Measurements from ENCODE around the gene SCN8A. TPM values are rescaled to one million over a fixed set of nuclear protein-coding genes. Genes with fewer than 3 reads are reported as not detected.
"Not testable (repeated sequence)": the region's sequence is repeated elsewhere in the genome, so short reads cannot be mapped to it uniquely, and the experiment has no call there.

The SCN8A gene
- polyA plus RNA-seq, 1 donor from 2014 or later: 0.85 TPM

DNA sequence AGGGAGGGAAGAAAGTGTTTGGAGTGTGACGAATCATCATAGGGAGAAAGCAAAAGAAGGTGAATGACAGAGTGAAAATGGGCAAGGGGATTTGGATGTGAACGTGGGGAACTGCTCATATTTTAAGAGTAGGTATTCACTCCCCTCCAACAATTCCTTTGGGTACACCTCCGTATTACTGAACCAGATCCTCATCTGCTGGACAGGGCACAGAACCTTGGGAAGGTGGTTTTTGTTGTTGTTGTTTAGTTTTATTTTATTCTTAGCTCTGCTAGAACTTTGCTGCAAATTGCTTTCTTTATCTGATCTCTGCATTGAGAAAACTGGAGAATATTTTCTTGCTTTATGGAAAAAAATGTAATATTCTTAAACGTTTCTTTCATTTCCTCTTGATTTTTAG, 7.1 kb downstream of the SCN8A start:
- Mint-ChIP-seq H3K27me3 (peaks cover 5% of the 10 kb centered on the region), H3K4me1 (peaks cover 0 to 1% (median 0%) of the 10 kb centered on the region in 3 donors), H3K27ac (no peak overlapping the region), H3K9me3 (peaks cover 0 to 3% (median 0%) of the 10 kb centered on the region in 3 donors), H3K36me3 (no peaks in the 10 kb centered on the region), H3K4me3 (no peak overlapping the region)

DNA sequence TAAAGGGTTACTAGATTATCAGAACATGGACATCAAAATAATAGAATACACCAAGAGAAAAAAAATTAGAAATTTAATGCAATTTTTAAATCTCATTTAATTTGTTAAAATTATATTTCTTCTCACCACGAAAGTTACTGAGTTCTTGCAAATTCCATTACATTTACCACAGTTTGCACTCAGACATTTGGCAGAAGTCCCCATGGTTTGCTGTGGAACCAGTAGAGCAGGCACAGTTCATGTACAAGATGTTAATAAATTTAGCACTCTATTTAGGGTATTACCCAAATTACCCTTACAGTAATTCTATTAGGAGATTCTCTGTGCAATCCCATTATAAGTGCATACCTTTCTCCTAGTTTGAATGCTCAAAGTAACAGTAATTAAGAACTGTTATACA, 9.7 kb downstream of the SCN8A start:
- H3K36me3 Mint-ChIP-seq: no peaks in the 10 kb centered on the region
- no peak overlapping the region for H3K27ac Mint-ChIP-seq
- peaks cover 5% of the 10 kb centered on the region for H3K27me3 Mint-ChIP-seq
- no peaks in the 10 kb centered on the region for H3K4me1 Mint-ChIP-seq
- no peak overlapping the region for H3K4me3 Mint-ChIP-seq
- peaks cover 0 to 2% (median 0%) of the 10 kb centered on the region in 3 donors for H3K9me3 Mint-ChIP-seq

DNA sequence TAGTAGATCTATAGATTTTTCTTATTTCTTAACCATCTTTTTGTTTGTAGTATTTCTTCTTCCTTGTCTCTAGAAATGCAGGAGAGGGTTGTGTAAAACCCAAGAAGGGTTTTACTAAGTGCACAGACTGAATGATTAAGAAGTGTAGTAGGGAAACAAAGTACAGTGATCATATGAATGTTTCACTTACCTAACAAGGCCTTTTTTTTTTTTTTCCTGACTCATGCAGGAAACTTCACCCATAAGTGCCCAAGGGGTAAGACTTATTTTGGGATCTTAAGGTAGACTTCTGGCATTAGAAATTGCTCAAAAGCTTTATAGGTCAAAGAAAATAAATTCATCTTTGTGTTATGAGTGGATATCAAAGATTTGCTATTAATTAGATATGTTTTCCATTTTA, 10.2 kb downstream of the SCN8A start:
- H3K4me3 Mint-ChIP-seq: no peak overlapping the region
- no peak overlapping the region for H3K27ac Mint-ChIP-seq
- no peaks in the 10 kb centered on the region for H3K4me1 Mint-ChIP-seq
- peaks cover 0 to 2% (median 0%) of the 10 kb centered on the region in 3 donors for H3K9me3 Mint-ChIP-seq
- H3K27me3 Mint-ChIP-seq: peaks cover 3% of the 10 kb centered on the region
- H3K36me3 Mint-ChIP-seq: no peaks in the 10 kb centered on the region

DNA sequence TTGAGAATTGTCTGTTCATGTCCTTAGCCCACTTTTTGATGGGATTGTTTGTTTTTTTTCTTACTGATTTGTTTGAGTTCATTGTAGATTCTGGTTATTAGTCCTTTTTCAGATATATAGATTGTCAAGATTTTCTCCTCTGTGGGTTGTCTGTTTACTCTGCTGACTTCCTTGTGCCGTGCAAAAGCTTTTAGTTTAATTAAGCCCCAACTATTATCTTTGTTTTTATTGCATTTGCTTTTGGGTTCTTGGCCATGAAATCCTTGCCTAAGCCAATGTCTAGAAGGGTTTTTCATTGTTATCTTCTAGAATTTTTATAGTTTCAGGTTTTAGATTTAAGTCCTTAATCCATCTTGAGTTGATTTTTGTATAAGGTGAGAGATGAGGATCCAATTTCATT, 14.9 kb downstream of the SCN8A start:
- H3K4me3 Mint-ChIP-seq, H3K27ac Mint-ChIP-seq, H3K27me3 Mint-ChIP-seq, H3K4me1 Mint-ChIP-seq, H3K9me3 Mint-ChIP-seq, H3K36me3 Mint-ChIP-seq: not testable (repeated sequence)

DNA sequence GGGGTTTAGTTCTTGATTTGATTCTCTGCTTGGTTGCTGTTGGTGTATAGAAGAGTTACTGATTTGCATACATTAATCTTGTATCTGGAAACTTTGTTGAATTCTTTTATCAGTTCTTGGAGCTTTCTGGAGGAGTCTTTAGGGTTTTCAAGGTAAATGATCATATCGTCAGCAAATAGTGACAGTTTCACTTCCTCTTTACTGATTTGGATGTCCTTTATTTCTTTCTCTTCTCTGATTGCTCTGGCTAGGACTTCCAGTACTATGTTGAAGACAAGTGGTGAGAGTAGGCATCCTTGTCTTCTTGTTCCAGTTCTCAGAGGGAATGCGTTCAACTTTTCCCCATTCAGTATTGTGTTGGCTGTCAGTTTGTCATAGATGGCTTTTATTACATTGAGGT, 16.2 kb downstream of the SCN8A start:
- H3K36me3 Mint-ChIP-seq, H3K27ac Mint-ChIP-seq, H3K27me3 Mint-ChIP-seq, H3K4me3 Mint-ChIP-seq, H3K4me1 Mint-ChIP-seq, H3K9me3 Mint-ChIP-seq: not testable (repeated sequence)

DNA sequence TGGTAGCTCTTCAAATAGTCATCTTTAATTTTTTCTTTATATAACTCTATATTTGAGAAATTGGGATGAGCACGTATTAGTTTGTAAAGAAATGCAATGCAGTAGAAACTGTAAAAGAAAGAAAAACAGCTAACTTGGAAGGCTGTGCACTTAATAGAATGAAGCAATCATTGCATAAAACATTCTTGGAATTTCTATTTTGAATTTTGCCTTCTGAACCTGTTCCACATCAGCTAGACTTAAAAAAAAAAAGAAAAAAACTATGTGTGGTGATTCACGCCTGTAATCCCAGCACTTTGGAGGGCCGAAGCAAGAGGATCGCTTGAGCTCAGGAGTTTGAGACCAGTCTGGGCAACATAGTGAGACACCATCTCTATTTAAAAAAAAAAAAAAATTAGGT, 29.4 kb downstream of the SCN8A start:
- Mint-ChIP-seq H3K4me1 (peaks cover 0 to 3% (median 0%) of the 10 kb centered on the region in 3 donors), H3K9me3 (peaks cover 1 to 9% (median 7%) of the 10 kb centered on the region in 3 donors), H3K36me3 (peaks cover 4% of the 10 kb centered on the region), H3K27ac (no peak overlapping the region), H3K4me3 (no peak overlapping the region), H3K27me3 (peaks cover 13% of the 10 kb centered on the region)

DNA sequence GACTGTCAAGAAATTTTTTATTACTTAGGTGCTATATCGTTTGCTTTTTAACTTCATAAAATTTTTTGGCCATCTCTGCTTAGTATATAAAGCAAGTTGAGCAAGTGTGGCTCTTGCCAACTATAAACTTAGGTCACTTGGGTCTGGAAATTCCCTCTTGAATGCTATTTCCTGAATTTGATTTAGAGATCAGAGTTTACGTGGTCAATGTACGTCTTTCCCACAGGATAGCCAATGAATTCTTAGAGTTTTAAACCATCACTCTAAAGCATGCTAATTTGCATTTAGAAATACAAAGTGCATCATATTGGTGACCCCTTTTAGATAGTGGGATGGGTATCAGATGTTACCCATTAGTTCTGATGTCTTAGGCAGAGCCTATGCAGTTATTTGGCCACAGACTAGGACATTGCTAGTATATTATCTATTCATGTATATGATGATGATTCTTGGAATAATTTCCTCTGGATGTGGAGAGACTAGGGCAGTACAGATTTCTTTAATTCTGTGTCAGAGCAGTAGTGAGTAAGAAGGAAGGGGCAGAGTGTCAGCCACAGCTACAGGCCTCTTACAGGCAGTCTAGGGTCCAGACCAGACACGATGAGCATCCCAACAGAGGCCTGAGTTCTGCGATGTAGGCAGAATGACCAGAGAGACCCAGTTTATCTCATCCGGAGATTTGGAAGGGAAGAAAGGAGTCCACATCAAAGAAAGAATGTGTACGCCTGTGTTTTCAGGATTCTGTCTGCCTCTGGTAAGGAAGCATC, 30.3 kb downstream of the SCN8A start:
- Mint-ChIP-seq H3K27me3 (peaks cover 17% of the 10 kb centered on the region), H3K36me3 (peaks cover 4% of the 10 kb centered on the region), H3K9me3 (peaks cover 1 to 9% (median 7%) of the 10 kb centered on the region in 3 donors), H3K4me3 (no peak overlapping the region), H3K4me1 (peaks cover 0 to 3% (median 0%) of the 10 kb centered on the region in 3 donors), H3K27ac (no peak overlapping the region)

DNA sequence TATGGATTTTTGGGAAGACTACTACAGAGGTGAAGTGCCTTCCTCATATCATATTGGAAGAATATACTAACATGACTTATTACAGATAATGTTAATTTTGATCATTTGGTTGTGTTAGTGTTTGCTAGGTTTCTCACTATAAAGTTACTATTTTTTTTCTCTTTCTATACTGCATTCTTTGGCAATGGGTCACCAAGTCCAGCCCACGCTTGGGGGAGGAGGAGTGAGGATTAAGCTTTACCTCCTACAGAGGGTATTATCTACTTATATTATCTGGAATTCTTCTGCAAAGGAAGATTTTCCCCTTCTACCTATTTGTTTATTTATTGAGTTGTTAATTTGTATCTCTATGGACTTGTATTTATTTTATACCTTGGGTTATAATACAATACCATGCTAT, 31.5 kb downstream of the SCN8A start:
- H3K27ac Mint-ChIP-seq: no peak overlapping the region

DNA sequence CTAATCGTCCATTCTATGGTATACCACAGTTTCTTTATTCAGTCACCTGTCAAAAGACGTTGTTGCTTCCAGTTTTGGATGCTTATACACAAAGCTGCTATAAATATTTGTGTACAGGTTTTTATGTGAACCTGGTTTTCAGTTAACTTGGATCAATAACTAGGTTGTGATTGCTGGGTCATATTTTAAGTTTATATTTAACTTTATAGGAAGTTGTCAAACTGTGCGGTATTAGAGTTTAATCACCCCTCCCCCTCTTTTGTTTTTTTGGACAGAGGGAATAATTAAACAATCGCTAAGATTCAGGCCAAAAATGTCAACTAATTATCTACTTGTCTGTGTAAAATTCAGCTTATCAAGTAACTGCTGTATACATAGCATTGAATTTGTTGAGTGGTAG, 34.3 kb downstream of the SCN8A start:
- no peak overlapping the region for H3K27ac Mint-ChIP-seq
- H3K4me3 Mint-ChIP-seq: no peak overlapping the region
- H3K4me1 Mint-ChIP-seq: no peaks in the 10 kb centered on the region
- no peaks in the 10 kb centered on the region for H3K36me3 Mint-ChIP-seq
- peaks cover 0 to 3% (median 0%) of the 10 kb centered on the region in 3 donors for H3K9me3 Mint-ChIP-seq
- peaks cover 13% of the 10 kb centered on the region for H3K27me3 Mint-ChIP-seq

More for the DNA sequence above, 31.5 kb downstream of the SCN8A start:
- H3K4me3 Mint-ChIP-seq: no peak overlapping the region
- H3K27me3 Mint-ChIP-seq: peaks cover 15% of the 10 kb centered on the region
- no peaks in the 10 kb centered on the region for H3K4me1 Mint-ChIP-seq
- H3K9me3 Mint-ChIP-seq: peaks cover 1 to 3% (median 3%) of the 10 kb centered on the region in 3 donors
- H3K36me3 Mint-ChIP-seq: no peaks in the 10 kb centered on the region

DNA sequence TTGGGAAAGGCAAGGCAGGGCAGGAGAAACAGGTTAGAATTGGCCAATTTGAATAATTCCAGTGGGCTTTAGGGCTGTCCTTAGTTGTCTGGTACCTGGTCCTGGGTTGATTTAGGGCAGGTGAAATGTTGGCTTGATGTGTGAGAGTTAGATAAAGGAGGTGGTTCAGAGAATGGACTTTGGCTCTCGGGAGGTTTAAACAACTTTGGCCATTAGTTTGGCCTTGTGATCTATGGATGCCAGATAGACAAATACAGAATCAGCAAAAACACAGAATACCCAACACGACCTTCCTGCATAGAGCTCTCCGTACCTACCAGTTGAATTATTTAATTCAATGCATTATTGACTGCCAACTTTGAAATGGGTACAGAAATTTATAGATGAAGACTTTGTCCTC, 35.1 kb downstream of the SCN8A start:
- Mint-ChIP-seq H3K36me3 (no peaks in the 10 kb centered on the region), H3K9me3 (peaks cover 0 to 3% (median 0%) of the 10 kb centered on the region in 3 donors), H3K4me1 (no peaks in the 10 kb centered on the region), H3K27ac (no peak overlapping the region), H3K27me3 (peaks cover 13% of the 10 kb centered on the region), H3K4me3 (no peak overlapping the region)

DNA sequence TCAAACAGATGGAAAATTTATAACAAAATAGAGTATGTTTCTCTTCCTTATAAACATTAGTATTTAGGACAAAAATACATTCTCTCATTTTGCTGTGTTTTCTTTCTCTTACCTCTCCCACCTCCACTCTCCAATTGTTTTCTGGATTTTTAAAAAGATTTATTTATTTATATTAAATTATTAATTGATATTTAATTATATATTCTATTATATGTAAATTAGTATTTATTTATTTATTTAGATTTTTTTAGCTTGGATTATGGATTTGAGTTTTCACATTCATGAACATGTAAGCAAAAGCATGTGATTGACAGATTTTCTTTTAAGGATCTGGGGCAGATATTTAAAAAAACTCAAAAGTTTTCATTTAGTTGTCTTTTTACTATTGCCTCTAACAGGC, 35.6 kb downstream of the SCN8A start:
- Mint-ChIP-seq H3K4me3 (no peak overlapping the region), H3K27ac (no peak overlapping the region), H3K4me1 (no peaks in the 10 kb centered on the region), H3K9me3 (peaks cover 0 to 3% (median 0%) of the 10 kb centered on the region in 3 donors), H3K27me3 (peaks cover 13% of the 10 kb centered on the region), H3K36me3 (no peaks in the 10 kb centered on the region)

DNA sequence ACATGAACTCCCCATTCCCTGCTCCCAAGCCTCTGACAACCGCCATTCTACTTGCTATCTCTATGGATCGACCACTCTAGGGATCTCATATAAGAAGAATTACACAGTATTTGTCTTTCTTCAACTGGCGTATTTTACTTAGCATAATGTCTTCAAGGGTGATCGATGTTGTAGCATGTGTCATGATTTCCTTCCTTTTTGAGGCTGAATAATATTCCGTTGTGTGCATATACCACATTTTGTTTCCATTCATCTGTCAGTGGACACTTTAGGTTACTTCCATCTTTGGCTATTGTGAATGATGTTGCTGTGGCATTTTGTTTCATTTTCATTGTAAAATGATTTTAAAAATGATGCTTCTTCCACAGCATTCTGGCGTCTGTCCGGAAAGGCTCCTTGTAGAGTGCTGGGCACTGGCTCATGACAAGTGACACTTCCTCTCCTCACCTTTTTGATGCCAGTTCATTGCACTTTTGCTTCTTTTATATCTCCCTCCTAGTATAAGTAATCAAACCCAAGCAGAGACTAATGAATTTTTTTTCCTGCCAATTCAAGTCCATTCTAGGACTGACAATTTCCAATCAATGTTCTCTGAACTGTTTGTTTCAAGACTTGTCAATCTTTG, 39.3 kb downstream of the SCN8A start:
- Mint-ChIP-seq H3K4me3 (no peak overlapping the region), H3K27ac (no peak overlapping the region), H3K9me3 (peaks cover 0 to 2% (median 0%) of the 10 kb centered on the region in 3 donors), H3K27me3 (peaks cover 15% of the 10 kb centered on the region), H3K4me1 (no peaks in the 10 kb centered on the region), H3K36me3 (no peaks in the 10 kb centered on the region)

DNA sequence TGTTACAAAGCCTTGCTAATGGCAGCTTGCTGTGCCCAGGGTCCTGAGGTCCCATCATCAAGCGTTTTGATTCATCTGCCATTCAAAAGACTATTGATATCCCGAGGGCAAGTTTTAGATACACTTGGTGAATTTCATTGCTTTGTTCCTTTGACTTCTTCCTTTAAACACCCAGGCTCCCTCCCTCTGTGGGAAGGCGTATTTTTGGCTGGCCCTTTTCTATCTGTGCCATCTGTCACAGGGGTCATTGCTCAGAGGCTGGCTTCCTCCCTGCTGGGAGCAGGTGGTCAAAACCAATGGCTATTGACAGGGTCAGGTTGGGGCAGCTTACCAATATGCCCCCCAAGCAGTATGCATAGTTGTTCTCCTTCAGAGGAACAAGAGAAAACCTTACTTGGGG, 40.0 kb downstream of the SCN8A start:
- no peaks in the 10 kb centered on the region for H3K4me1 Mint-ChIP-seq

DNA sequence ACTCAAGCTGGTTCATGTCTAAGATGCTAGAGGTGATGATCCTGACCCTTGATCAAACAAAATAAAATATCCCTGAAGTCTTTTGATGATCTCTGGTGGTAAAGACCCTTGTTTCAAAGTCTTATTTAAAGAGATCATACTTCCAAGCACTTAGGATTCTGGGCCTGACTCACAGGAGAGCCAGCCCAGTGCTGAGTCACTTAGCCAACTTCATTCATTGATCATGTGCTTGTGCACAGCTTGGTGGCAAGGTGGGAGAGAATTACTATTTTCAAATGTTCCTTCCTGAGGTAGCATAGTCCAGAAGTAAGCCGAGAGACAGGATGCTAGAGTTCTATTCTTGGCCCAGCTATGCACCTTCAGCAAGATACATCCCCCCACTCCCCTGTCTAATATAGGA, 40.6 kb downstream of the SCN8A start:
- Mint-ChIP-seq H3K27me3 (peaks cover 12% of the 10 kb centered on the region), H3K4me3 (no peak overlapping the region), H3K9me3 (peaks cover 0 to 2% (median 0%) of the 10 kb centered on the region in 3 donors), H3K27ac (no peak overlapping the region), H3K4me1 (no peaks in the 10 kb centered on the region), H3K36me3 (no peaks in the 10 kb centered on the region)

More for the DNA sequence above, 40.0 kb downstream of the SCN8A start:
- peaks cover 0 to 2% (median 0%) of the 10 kb centered on the region in 3 donors for H3K9me3 Mint-ChIP-seq
- H3K36me3 Mint-ChIP-seq: no peaks in the 10 kb centered on the region
- H3K4me3 Mint-ChIP-seq: no peak overlapping the region
- peaks cover 15% of the 10 kb centered on the region for H3K27me3 Mint-ChIP-seq
- no peak overlapping the region for H3K27ac Mint-ChIP-seq

DNA sequence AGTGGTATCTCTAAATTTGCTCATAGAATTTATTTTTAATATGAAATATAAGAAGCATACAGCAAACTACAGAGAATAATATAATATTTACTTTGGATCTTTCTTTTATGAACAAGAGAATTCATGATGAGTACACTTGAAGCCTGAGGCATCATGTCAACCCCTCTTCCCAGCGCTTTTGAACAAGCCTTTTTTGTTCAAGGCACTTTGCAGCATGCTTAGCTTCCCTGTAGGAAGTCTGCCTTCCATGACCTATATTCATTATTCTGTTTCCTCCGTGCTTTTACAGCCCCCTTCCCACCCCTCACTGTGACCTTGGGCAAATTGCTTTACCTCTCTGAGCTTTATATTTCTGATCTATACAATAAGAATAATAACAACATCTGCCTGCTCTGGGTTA, 41.6 kb downstream of the SCN8A start:
- Mint-ChIP-seq H3K4me3 (no peak overlapping the region), H3K27me3 (peaks cover 10% of the 10 kb centered on the region), H3K4me1 (no peaks in the 10 kb centered on the region), H3K36me3 (no peaks in the 10 kb centered on the region), H3K9me3 (peaks cover 3 to 6% (median 4%) of the 10 kb centered on the region in 3 donors), H3K27ac (no peak overlapping the region)

DNA sequence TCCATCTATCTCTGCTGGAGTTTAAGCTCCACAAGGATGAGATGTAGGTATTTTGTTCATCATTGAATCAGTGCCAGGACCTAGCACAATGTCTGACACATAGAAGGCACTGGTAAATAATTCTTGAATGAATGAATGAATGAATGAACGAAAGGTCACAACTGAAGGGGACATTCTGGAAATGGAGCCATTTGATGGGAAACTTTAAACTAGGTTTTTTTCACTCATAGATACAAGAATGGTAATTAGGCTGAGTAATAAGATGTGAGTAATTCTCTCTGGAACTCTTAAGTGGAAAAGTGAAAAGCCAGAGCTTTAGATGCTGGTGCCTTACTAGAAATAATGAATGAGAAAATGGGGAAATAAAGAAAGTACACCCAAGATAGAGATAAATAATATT, 44.3 kb downstream of the SCN8A start:
- Mint-ChIP-seq H3K36me3 (no peaks in the 10 kb centered on the region), H3K9me3 (peaks cover 4 to 11% (median 8%) of the 10 kb centered on the region in 3 donors), H3K4me1 (no peaks in the 10 kb centered on the region), H3K27ac (no peak overlapping the region), H3K27me3 (peaks cover 3% of the 10 kb centered on the region), H3K4me3 (no peak overlapping the region)
